Liver (tissue), 9 donors: ENCODE measurements around the gene CAST. TPM values are rescaled to one million over a fixed set of nuclear protein-coding genes. Genes with fewer than 3 reads are reported as not detected.

ENCODE experiments used
- DNase-seq: peaks from one replicate; pipeline ENCODE4 v3.0.0-alpha.2; 2017; ENCODE audit warnings: low spot score
- H3K27ac ChIP-seq, 2 donors: one replicate each; pipeline ENCODE4 v1.7.0; 2013; ENCODE audit warnings: inconsistent platforms in 2 of 2, low read length in 2 of 2, control low read depth in 1 of 2, low read depth in 1 of 2, mild to moderate bottlenecking in 1 of 2
- H3K27me3 ChIP-seq, 4 donors: one replicate each; pipeline versions ENCODE4 v1.6.1 to v1.7.0; 2013; ENCODE audit warnings: low read length in 3 of 4, inconsistent platforms in 1 of 4, mild to moderate bottlenecking in 1 of 4, moderate library complexity in 1 of 4; ENCODE audit not compliant: control insufficient read depth in 4 of 4, insufficient read depth in 4 of 4
- H3K36me3 ChIP-seq, 4 donors: one replicate each; pipeline versions ENCODE4 v1.6.1 to v1.7.0; 2013; ENCODE audit warnings: low read length in 3 of 4, mild to moderate bottlenecking in 3 of 4, low read depth in 1 of 4, moderate library complexity in 1 of 4; ENCODE audit not compliant: control insufficient read depth in 4 of 4, insufficient read depth in 3 of 4
- H3K4me1 ChIP-seq, 4 donors: one replicate each; pipeline versions ENCODE4 v1.6.1 to v1.7.0; 2013; ENCODE audit warnings: low read length in 3 of 4, mild to moderate bottlenecking in 3 of 4, moderate library complexity in 1 of 4; ENCODE audit not compliant: control insufficient read depth in 4 of 4, insufficient read depth in 4 of 4
- H3K4me3 ChIP-seq, 3 donors: one replicate each; pipeline versions ENCODE4 v1.6.1 to v1.7.0; 2013; ENCODE audit warnings: low read length in 3 of 3, control low read depth in 1 of 3, low read depth in 1 of 3, mild to moderate bottlenecking in 1 of 3
- H3K9ac ChIP-seq, 2 donors: one replicate each; pipeline ENCODE4 v1.7.0; 2013; ENCODE audit warnings: low read length in 2 of 2, mild to moderate bottlenecking in 2 of 2, moderate library complexity in 2 of 2, control low read depth in 1 of 2, low read depth in 1 of 2
- H3K9me3 ChIP-seq, 4 donors: one replicate each; pipeline versions ENCODE4 v1.6.1 to v1.7.0; 2013; ENCODE audit warnings: low read length in 3 of 4; ENCODE audit not compliant: control insufficient read depth in 4 of 4
- ATF3 ChIP-seq: IDR thresholded peaks from 2 replicates; pipeline ENCODE4 v1.6.1; 2016; ENCODE audit warnings: antibody characterized with exemption
- CTCF ChIP-seq: fragments of 150-350 bp; IDR thresholded peaks from 2 replicates; pipeline ENCODE4 v1.5.1; 2017; ENCODE audit warnings: improper control_type of control experiment, low read depth, low read length; ENCODE audit not compliant: missing input control
- EGR1 ChIP-seq, 2 donors: IDR thresholded peaks; 2 replicates each; pipeline ENCODE4 v1.6.1; 2016 to 2018; ENCODE audit warnings: antibody characterized with exemption in 2 of 2, low read depth in 2 of 2
- FOXA2 ChIP-seq: IDR thresholded peaks from 2 replicates; pipeline ENCODE4 v1.6.1; 2016; ENCODE audit warnings: antibody characterized with exemption
- GABPA ChIP-seq, 2 donors: IDR thresholded peaks in 1 of 2; conservative IDR thresholded peaks in 1 of 2; 2 replicates each; pipeline ENCODE4 v1.6.1; 2016; ENCODE audit warnings: antibody characterized with exemption in 2 of 2, mild to moderate bottlenecking in 1 of 2, moderate library complexity in 1 of 2
- HNF4A ChIP-seq, 2 donors: conservative IDR thresholded peaks; 2 replicates each; pipeline ENCODE4 v1.6.1; 2016; ENCODE audit warnings: antibody characterized with exemption in 2 of 2, mild to moderate bottlenecking in 2 of 2
- HNF4G ChIP-seq: IDR thresholded peaks from 2 replicates; pipeline ENCODE4 v1.6.1; 2016; ENCODE audit warnings: antibody characterized with exemption
- JUND ChIP-seq, 2 donors: IDR thresholded peaks; 2 replicates each; pipeline ENCODE4 v1.6.1; 2016; ENCODE audit warnings: antibody characterized with exemption in 2 of 2
- NR2F2 ChIP-seq: IDR thresholded peaks from 2 replicates; pipeline ENCODE4 v1.6.1; 2016; ENCODE audit warnings: antibody characterized with exemption
- REST ChIP-seq: IDR thresholded peaks from 2 replicates; pipeline ENCODE4 v1.6.1; 2016; ENCODE audit warnings: antibody characterized with exemption, mild to moderate bottlenecking
- RXRA ChIP-seq, 2 donors: IDR thresholded peaks; 2 replicates each; pipeline ENCODE4 v1.6.1; 2017 to 2018; ENCODE audit warnings: antibody characterized with exemption in 2 of 2, mild to moderate bottlenecking in 1 of 2
- SP1 ChIP-seq: IDR thresholded peaks from 2 replicates; pipeline ENCODE4 v1.6.1; 2018; ENCODE audit warnings: antibody characterized with exemption, mild to moderate bottlenecking
- TAF1 ChIP-seq: conservative IDR thresholded peaks from 2 replicates; pipeline ENCODE4 v1.6.1; 2016; ENCODE audit warnings: antibody characterized with exemption, mild to moderate bottlenecking
- YY1 ChIP-seq: IDR thresholded peaks from 2 replicates; pipeline ENCODE4 v1.6.1; 2016; ENCODE audit warnings: antibody characterized with exemption, mild to moderate bottlenecking
- ZBTB33 ChIP-seq: IDR thresholded peaks from 2 replicates; pipeline ENCODE4 v1.6.1; 2016; ENCODE audit warnings: antibody characterized with exemption
- WGBS: extraction: QIAGEN DNeasy Blood & Tissue Kit; methylation state at CpG from one replicate; pipeline ENCODE4 v1.1.7; 2013; 5-methylcytosine and 5-hydroxymethylcytosine counted together
- polyA plus RNA-seq, 2 donors: library from polyadenylated mRNA; stranded (reverse) in 1 of 2; unstranded in 1 of 2; fragments of 200-250 nt in 1 of 2; fragments of >200 nt in 1 of 2; fragmentation: Nextera tagmentation in 1 of 2; extraction: Ambion mirVana in 1 of 2; gene quantifications; one replicate each; pipeline versions ENCODE4 v1.2.1 to v1.2.3, GENCODE V29; 2013 to 2015
- total RNA-seq, 2 donors: library from RNA; depleted of rRNA; stranded (reverse); fragments of >200 nt; gene quantifications; one replicate each; pipeline ENCODE4 v1.2.3, GENCODE V29; 2014
- donor health status: healthy.
- donor health status: healthy.
- donor health status: healthy.
- donor health status: healthy.
- donor health status: healthy.

Gene CAST
- total and polyA plus RNA-seq, 4 donors = 43.3 to 126 (median 81.0) TPM

GRCh38 chr5:96763026-96763425 lies 100.8 kb downstream of the CAST start:
- DNase-seq = no peak
- peaks cover 0 to 9% (median 3%) of the 10 kb centered on the region in 4 donors for H3K4me1 ChIP-seq
- peaks cover 11 to 70% (median 59%) of the 10 kb centered on the region in 4 donors for H3K36me3 ChIP-seq
- no peak overlapping the region for H3K27ac ChIP-seq
- WGBS = 83% methylated on average over 5 of the region's 5 CpGs
- H3K9me3 ChIP-seq = no peaks in the 10 kb centered on the region
- no peak overlapping the region for H3K9ac ChIP-seq
- no peaks in the 10 kb centered on the region for H3K27me3 ChIP-seq
- H3K4me3 ChIP-seq = no peak overlapping the region
- TF ChIP-seq GABPA (IDR thresholded peaks at IDR 0.05 in 1 of 2, conservative IDR thresholded peaks at IDR 0.05 in 1 of 2) (no peak), ZBTB33 (no peak), SP1 (no peak), NR2F2 (no peak), YY1 (no peak), EGR1 (IDR thresholded peaks at IDR 0.05; ENCODE audit: low read depth in 2 of 2) (no peak), JUND (IDR thresholded peaks at IDR 0.05) (no peak), ATF3 (no peak)

- TF ChIP-seq GABPA (IDR thresholded peaks at IDR 0.05 in 1 of 2, conservative IDR thresholded peaks at IDR 0.05 in 1 of 2) (no peak), NR2F2 (no peak), HNF4A (conservative IDR thresholded peaks at IDR 0.05) (no peak), TAF1 (no peak), SP1 (no peak), RXRA (IDR thresholded peaks at IDR 0.05) (no peak), EGR1 (IDR thresholded peaks at IDR 0.05; ENCODE audit: low read depth in 2 of 2) (no peak), JUND (IDR thresholded peaks at IDR 0.05) (no peak), ZBTB33 (no peak), FOXA2 (no peak), HNF4G (no peak), YY1 (no peak), REST (no peak), ATF3 (no peak), CTCF (no peak)
- H3K27me3 ChIP-seq = no peaks in the 10 kb centered on the region
- no peaks in the 10 kb centered on the region for H3K9me3 ChIP-seq
- H3K36me3 ChIP-seq = peaks cover 14 to 75% (median 67%) of the 10 kb centered on the region in 4 donors
- DNase-seq = no peak
- 36% methylated on average over 1 of the region's 1 CpG for WGBS
- no peak overlapping the region for H3K9ac ChIP-seq
- H3K4me1 ChIP-seq = peaks cover 0 to 9% (median 3%) of the 10 kb centered on the region in 4 donors
- no peak overlapping the region for H3K4me3 ChIP-seq
- no peak overlapping the region for H3K27ac ChIP-seq
These were observed 102.9 kb downstream of the CAST start for GRCh38 chr5:96765043-96765442.
